HCT116 (cell line): ENCODE data around the gene PI4KA. TPM values are rescaled to one million over a fixed set of nuclear protein-coding genes. Genes with fewer than 3 reads are reported as not detected.

Experiments used
- ATAC-seq: fragments of 200-7000 bp; cut with Tn5 transposase; 2 replicates; pipeline ENCODE4 v1.9.1; 2020; ENCODE audit warnings: mild to moderate bottlenecking, moderate library complexity
- BruUV-seq: library from RNA; stranded (reverse); fragments of 400-500 nt; replicated peaks from 2 replicates; lab custom pipeline; 2021; lab: Mats Ljungman, UMichigan
- CTCF ChIA-PET: fragments of 300-600 bp; sonication (Branson Sonifier 250); formaldehyde crosslinking; loops from one replicate; lab custom pipeline; 2021; ENCODE audit warnings: antibody characterized with exemption; lab: Charles Lee
- POLR2A ChIA-PET: fragments of 300-600, 350-600 bp; sonication (Branson Sonifier 250); formaldehyde crosslinking; loops from one replicate; lab custom pipeline; 2021; ENCODE audit warnings: antibody characterized with exemption; lab: Charles Lee
- RAD21 ChIA-PET, 2 experiments: fragments of 300-600 bp; sonication (Branson Sonifier 250); formaldehyde crosslinking; loops; one replicate each; lab custom pipeline; 2023; ENCODE audit warnings: low total read pairs in 2 of 2; ENCODE audit not compliant: uncharacterized antibody in 2 of 2, unreplicated experiment in 2 of 2, low non-redundant PET in 1 of 2; lab: Charles Lee
- DNase-seq: peaks from one replicate; pipeline ENCODE4 v3.0.0-alpha.2; 2010; ENCODE audit warnings: low read depth, low spot score
- H2AFZ ChIP-seq: fragments of 200-600 bp; shearing (Covaris generic), sonication (generic); 2 replicates; pipeline ENCODE4 v1.6.1; 2017; ENCODE audit warnings: low read depth, mixed run types, mixed read lengths, antibody characterized with exemption, low read length; ENCODE audit not compliant: poor library complexity, severe bottlenecking
- H3K27ac ChIP-seq: 2 replicates; pipeline ENCODE4 v1.5.1; 2012; ENCODE audit warnings: low read depth, low read length
- H3K27me3 ChIP-seq: fragments of 200-600 bp; sonication (generic); 2 replicates; pipeline ENCODE4 v1.6.1; 2016; ENCODE audit warnings: mixed run types, low read length, mixed read lengths; ENCODE audit not compliant: insufficient read depth
- H3K36me3 ChIP-seq, 2 experiments: fragments of 200-500 bp in 1 of 2; fragments of 200-600 bp in 1 of 2; sonication (Bioruptor generic) in 1 of 2; sonication (generic) in 1 of 2; 2 replicates each; pipeline versions ENCODE4 v1.5.1 to v1.6.1; 2014 to 2016; ENCODE audit warnings: low read length in 2 of 2, inconsistent platforms in 1 of 2, mixed read lengths in 1 of 2, mixed run types in 1 of 2; ENCODE audit not compliant: insufficient read depth in 2 of 2, control insufficient read depth in 1 of 2
- H3K4me1 ChIP-seq, 2 experiments: fragments of 200-600 bp in 1 of 2; sonication (generic) in 1 of 2; 2 replicates each; pipeline versions ENCODE4 v1.5.1 to v1.6.1; 2012 to 2017; ENCODE audit warnings: low read length in 2 of 2, inconsistent platforms in 1 of 2, mild to moderate bottlenecking in 1 of 2, mixed read lengths in 1 of 2, mixed run types in 1 of 2, moderate library complexity in 1 of 2; ENCODE audit not compliant: insufficient read depth in 2 of 2, control insufficient read depth in 1 of 2
- H3K4me2 ChIP-seq: fragments of 200-600 bp; sonication (generic); 2 replicates; pipeline ENCODE4 v1.6.1; 2017; ENCODE audit warnings: mixed run types, low read length, mixed read lengths
- H3K4me3 ChIP-seq, 2 experiments: fragments of 200-600 bp in 1 of 2; sonication (generic) in 1 of 2; replicated peaks in 1 of 2; 2 replicates each; pipeline ENCODE4 v1.5.1; 2011 to 2016; ENCODE audit warnings: low read length in 2 of 2, control low read depth in 1 of 2, low read depth in 1 of 2, mild to moderate bottlenecking in 1 of 2, mixed read lengths in 1 of 2, mixed run types in 1 of 2
- H3K79me2 ChIP-seq: fragments of 200-600 bp; sonication (generic); 2 replicates; pipeline ENCODE4 v1.6.1; 2017; ENCODE audit warnings: mild to moderate bottlenecking, mixed run types, low read length, moderate library complexity, mixed read lengths; ENCODE audit not compliant: insufficient read depth
- H3K9ac ChIP-seq: fragments of 200-600 bp; sonication (generic); 2 replicates; pipeline ENCODE4 v1.6.1; 2016; ENCODE audit warnings: low read length, mixed read lengths
- H3K9me2 ChIP-seq: fragments of 200-600 bp; sonication (generic), shearing (Covaris generic); 2 replicates; pipeline ENCODE4 v1.6.1; 2017; ENCODE audit warnings: mixed run types, mild to moderate bottlenecking, moderate library complexity; ENCODE audit not compliant: insufficient read depth
- H3K9me3 ChIP-seq, 2 experiments: fragments of 200-500 bp in 1 of 2; fragments of 200-600 bp in 1 of 2; sonication (Bioruptor generic) in 1 of 2; sonication (generic) in 1 of 2; 2 replicates each; pipeline ENCODE4 v1.6.1; 2014 to 2017; ENCODE audit warnings: low read length in 2 of 2, mixed read lengths in 2 of 2, inconsistent platforms in 1 of 2, low read depth in 1 of 2, mild to moderate bottlenecking in 1 of 2, mixed run types in 1 of 2, moderate library complexity in 1 of 2; ENCODE audit not compliant: control insufficient read depth in 1 of 2, insufficient read depth in 1 of 2
- H4K20me1 ChIP-seq: fragments of 200-600 bp; sonication (generic), shearing (Covaris generic); 2 replicates; pipeline ENCODE4 v1.6.1; 2017; ENCODE audit warnings: mixed run types, mild to moderate bottlenecking, moderate library complexity; ENCODE audit not compliant: insufficient read depth
- CTCF ChIP-seq, 3 experiments: fragments of 200-600 bp in 1 of 3; sonication (generic) in 1 of 3; IDR thresholded peaks in 2 of 3; conservative IDR thresholded peaks in 1 of 3; 2 replicates each; pipeline ENCODE4 v1.5.1; 2012 to 2017; ENCODE audit warnings: low read depth in 2 of 3, low read length in 2 of 3, antibody characterized with exemption in 1 of 3, borderline replicate concordance in 1 of 3, control low read depth in 1 of 3, mild to moderate bottlenecking in 1 of 3, mixed read lengths in 1 of 3, mixed run types in 1 of 3, moderate library complexity in 1 of 3; ENCODE audit not compliant: insufficient read depth in 1 of 3
- EZH2 ChIP-seq: fragments of 200-600 bp; sonication (generic); IDR thresholded peaks from 2 replicates; pipeline ENCODE4 v1.6.1; 2017; ENCODE audit warnings: antibody characterized with exemption, mixed run types
- EZH2phosphoT487 ChIP-seq: fragments of 200-600 bp; IDR thresholded peaks from 2 replicates; pipeline ENCODE4 v1.6.1; 2018; ENCODE audit warnings: antibody characterized with exemption, borderline replicate concordance
- FOSL1 ChIP-seq: IDR thresholded peaks from 2 replicates; pipeline ENCODE4 v1.6.1; 2012; ENCODE audit warnings: low read depth
- JUND ChIP-seq: IDR thresholded peaks from 2 replicates; pipeline ENCODE4 v1.6.1; 2012
- MAX ChIP-seq: IDR thresholded peaks from 2 replicates; pipeline ENCODE4 v1.6.1; 2012
- POLR2AphosphoS5 ChIP-seq: IDR thresholded peaks from 2 replicates; pipeline ENCODE4 v1.6.1; 2011; ENCODE audit warnings: mild to moderate bottlenecking, low read depth, low read length, moderate library complexity
- SIN3A ChIP-seq: IDR thresholded peaks from 2 replicates; pipeline ENCODE4 v1.6.1; 2012; ENCODE audit warnings: low read depth
- SP1 ChIP-seq: IDR thresholded peaks from 2 replicates; pipeline ENCODE4 v1.6.1; 2012; ENCODE audit warnings: low read depth
- TCF7L2 ChIP-seq: IDR thresholded peaks from 2 replicates; pipeline ENCODE4 v1.7.0; 2011; ENCODE audit warnings: borderline replicate concordance, inconsistent platforms; ENCODE audit not compliant: insufficient read depth, insufficient read length; ENCODE audit errors: extremely low read depth
- YY1 ChIP-seq: IDR thresholded peaks from 2 replicates; pipeline ENCODE4 v1.6.1; 2011; ENCODE audit warnings: low read length, low read depth, moderate library complexity, mild to moderate bottlenecking; ENCODE audit not compliant: insufficient replicate concordance; ENCODE audit errors: extremely low read depth
- ZNF274 ChIP-seq: fragments of 200-500 bp; sonication (Bioruptor generic); IDR thresholded peaks from 2 replicates; pipeline ENCODE4 v1.6.1; 2014; ENCODE audit warnings: mild to moderate bottlenecking, low read depth, low read length, inconsistent platforms
- intact Hi-C: fragments of 100-400 bp; cut with micrococcal nuclease; formaldehyde crosslinking; loops from 2 replicates; pipeline ENCODE4 v1.10.0; 2022
- total RNA-seq: library from RNA; stranded (reverse); gene quantifications from one replicate; pipeline ENCODE4 v1.2.1, GENCODE V29; 2021; ENCODE audit not compliant: unreplicated experiment
- TF ChIP-seq, protein P1 (sequence below): IDR thresholded peaks from 2 replicates; pipeline ENCODE4 v1.6.1; 2011; ENCODE audit warnings: mild to moderate bottlenecking, low read length, moderate library complexity; ENCODE audit not compliant: insufficient replicate concordance; ENCODE audit errors: extremely low read depth

PI4KA gene
- total RNA-seq, 1 experiment from 2014 or later = 59.6 TPM

GRCh38 chr22:20666560-20666959, 192.1 kb downstream of the PI4KA start:
- H3K79me2 ChIP-seq = no peaks in the 10 kb centered on the region
- ChIA-PET RAD21 (no interaction called here), POLR2A (no interaction called here), CTCF (no interaction called here)
- DNase-seq (no peak), ATAC-seq (no peak)
- H3K9ac ChIP-seq = no peak overlapping the region
- BruUV-seq = no TSS peak
- no peak overlapping the region for H3K4me3 ChIP-seq
- H4K20me1 ChIP-seq = no peaks in the 10 kb centered on the region
- H3K4me1 ChIP-seq = no peaks in the 10 kb centered on the region
- H3K27ac ChIP-seq = no peak overlapping the region
- intact Hi-C loops = no loop called here
- H3K27me3 ChIP-seq = no peaks in the 10 kb centered on the region
- no peak overlapping the region for H3K4me2 ChIP-seq
- H3K9me3 ChIP-seq = no peaks in the 10 kb centered on the region
- TF ChIP-seq SP1 (no peak), EZH2 (no peak), TCF7L2 (no peak), ZNF274 (no peak), EZH2phosphoT487 (no peak), JUND (no peak), FOSL1 (no peak), POLR2AphosphoS5 (no peak), YY1 (no peak), SIN3A (no peak), MAX (no peak), CTCF (IDR thresholded peaks at IDR 0.05 in 2 of 3, conservative IDR thresholded peaks at IDR 0.05 in 1 of 3; ENCODE audit: borderline replicate concordance in 1 of 3, insufficient read depth in 1 of 3, low read depth in 2 of 3, low read length in 2 of 3) (no peak)
- TF ChIP-seq, protein P1, sequence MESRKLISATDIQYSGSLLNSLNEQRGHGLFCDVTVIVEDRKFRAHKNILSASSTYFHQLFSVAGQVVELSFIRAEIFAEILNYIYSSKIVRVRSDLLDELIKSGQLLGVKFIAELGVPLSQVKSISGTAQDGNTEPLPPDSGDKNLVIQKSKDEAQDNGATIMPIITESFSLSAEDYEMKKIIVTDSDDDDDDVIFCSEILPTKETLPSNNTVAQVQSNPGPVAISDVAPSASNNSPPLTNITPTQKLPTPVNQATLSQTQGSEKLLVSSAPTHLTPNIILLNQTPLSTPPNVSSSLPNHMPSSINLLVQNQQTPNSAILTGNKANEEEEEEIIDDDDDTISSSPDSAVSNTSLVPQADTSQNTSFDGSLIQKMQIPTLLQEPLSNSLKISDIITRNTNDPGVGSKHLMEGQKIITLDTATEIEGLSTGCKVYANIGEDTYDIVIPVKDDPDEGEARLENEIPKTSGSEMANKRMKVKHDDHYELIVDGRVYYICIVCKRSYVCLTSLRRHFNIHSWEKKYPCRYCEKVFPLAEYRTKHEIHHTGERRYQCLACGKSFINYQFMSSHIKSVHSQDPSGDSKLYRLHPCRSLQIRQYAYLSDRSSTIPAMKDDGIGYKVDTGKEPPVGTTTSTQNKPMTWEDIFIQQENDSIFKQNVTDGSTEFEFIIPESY = no peak
- no peaks in the 10 kb centered on the region for H3K9me2 ChIP-seq
- H3K36me3 ChIP-seq = no peaks in the 10 kb centered on the region
- no peak overlapping the region for H2AFZ ChIP-seq
